Measurements from ENCODE around the gene FLT4.

The FLT4 gene

DNA sequence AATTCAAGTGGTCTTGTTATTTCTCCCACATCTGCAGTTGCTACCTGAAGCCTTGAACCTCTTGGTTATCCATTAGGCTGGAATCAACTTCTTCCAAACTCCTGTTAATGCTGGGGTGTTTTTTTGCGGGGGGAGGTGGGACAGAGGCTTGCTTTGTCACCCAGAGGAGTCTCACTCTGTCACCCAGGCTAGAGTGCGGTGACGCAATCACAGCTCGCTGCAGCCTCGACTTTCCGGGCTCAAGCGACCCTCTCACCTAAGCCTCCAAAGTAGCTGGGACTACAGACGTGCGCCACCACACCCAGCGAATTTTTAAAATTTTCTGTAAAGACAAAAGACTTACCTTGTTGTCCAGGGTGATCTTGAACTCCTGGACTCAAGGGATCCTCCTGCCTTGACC, 62.5 kb downstream of the FLT4 start:
- DNase-seq = no peak

DNA sequence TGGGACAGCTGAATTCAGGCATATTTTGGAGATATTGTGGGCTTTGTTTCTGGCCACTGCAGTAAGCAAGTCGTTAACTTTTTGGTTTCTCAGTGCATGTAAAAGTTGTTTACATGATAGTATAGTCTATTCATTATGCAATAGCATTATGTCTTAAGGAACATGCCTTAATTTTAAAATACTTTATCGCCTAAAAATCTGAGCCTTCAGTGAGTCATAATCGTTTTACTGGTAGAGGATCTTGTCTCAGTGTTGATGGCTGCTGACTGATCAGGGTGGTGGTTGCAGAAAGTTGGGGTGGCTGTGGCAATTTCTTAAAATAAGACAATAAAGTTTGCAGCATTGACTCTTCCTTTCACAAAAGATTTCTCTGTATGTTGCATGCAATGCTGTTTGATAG, 63.2 kb downstream of the FLT4 start:
- DNase-seq = no peak

DNA sequence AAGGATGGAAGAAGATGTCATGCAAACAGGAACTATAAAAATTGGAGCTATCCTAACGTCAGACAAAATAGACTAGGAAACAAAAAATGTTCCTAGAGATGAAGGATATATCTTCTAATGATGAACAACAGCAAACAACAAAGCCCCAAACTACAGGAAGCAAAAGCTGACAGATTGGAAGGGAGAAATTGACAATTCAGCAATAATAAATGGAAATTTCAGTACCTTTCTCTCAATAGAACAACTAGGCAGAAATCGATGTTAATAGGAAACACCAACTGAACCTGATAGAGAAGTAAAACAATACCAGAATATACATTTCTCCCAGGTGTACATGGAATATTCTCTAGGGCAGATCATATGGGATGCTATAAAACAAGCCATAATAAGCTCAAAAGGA, 65.7 kb downstream of the FLT4 start:
- DNase-seq = no peak

DNA sequence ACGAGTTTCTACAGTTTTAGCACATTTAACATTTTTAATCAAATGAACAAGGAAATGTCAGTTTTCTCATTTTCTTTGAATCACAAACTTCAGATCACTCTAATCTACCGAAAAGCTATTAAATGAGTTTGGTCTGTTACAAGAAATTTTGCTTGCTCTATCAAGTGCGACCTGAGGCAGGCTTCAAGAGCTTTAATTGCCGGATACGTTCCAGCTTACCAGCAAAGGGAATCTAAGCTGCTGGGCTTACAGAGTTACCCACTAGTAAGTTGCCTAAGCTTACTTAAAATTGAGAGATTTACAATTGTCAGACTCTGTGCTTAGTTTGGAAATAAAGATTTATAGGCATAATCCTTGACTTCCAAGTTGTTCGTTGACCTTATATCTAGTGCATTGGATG, 68.7 kb downstream of the FLT4 start:
- DNase-seq = no peak

DNA sequence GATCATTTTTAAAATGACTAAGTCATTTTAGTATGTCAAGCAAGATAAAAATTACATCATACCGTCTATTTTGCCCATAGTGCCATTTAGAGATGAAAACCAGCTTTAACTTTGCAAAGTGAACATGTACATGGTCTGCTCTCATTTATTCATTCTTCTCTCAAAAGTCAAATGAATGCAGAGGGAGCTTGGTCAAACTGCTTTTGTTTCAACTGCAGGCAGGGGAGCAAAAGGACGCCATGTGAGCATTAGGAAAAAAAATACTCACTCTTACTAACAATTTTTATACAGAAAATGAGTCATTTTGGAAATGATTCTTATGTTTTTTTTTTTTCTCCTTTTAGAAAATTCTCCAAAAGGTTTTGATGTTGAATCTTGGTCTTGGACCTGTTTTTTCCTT, 73.8 kb downstream of the FLT4 start:
- DNase-seq = peak; percentile 24

DNA sequence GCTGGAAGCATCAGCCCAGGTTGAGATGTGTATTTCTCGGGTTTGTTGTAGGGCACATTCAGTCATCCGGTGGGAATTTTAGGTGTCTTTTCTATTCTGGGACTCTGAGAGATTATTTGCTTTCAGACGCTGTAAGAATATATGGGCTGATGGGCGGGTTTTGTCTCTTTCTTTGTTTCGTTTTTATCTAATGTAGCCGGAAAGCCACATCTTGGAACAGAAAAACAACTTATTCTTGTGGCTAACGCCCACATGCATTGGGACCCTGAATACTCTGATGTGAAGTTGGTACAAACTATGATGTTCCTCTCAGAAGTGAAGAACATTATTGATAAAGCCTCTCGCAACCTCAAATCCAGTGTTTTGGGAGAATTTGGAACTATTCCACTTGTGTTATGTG, 80.5 kb downstream of the FLT4 start:
- DNase-seq = no peak

DNA sequence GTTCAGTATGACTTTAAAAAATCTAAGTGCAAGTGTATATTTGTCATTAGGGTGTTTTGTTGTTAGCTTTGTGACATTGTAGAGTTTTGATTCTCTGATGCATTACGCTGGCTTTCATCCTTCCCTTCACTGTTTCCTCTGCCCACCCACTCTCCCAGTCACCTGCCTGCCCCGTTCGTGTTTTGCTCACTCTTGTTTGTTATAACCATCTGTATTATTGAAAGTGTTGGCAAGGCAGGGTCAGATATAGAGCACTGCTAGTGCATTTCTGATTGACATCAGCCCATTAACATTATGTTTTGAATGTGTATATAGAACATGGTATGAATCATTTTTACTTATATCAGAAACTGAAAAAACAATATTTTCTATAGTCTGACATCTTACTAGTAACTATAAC, 85.4 kb downstream of the FLT4 start:
- peak; percentile 38 for DNase-seq

DNA sequence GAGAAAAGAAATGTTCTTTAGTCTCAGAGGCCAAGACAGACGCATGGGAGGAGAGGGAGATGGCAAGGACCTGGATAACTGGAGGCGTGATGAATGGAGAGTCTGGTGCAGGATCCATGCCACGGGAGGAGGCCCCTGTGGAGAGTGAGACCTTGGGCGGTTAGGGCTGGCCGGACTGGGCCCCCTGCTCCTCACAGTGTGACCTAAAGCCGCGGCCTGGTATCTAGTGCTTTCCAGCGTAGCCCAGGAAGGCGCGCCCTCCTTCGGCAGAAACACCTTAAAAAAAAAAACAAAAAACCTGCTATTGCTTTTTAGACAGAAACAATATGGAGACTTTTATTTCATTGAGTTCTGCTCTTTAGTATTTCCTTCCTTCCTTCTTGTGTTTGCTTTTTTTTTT, 91.2 kb downstream of the FLT4 start:
- DNase-seq = no peak

DNA sequence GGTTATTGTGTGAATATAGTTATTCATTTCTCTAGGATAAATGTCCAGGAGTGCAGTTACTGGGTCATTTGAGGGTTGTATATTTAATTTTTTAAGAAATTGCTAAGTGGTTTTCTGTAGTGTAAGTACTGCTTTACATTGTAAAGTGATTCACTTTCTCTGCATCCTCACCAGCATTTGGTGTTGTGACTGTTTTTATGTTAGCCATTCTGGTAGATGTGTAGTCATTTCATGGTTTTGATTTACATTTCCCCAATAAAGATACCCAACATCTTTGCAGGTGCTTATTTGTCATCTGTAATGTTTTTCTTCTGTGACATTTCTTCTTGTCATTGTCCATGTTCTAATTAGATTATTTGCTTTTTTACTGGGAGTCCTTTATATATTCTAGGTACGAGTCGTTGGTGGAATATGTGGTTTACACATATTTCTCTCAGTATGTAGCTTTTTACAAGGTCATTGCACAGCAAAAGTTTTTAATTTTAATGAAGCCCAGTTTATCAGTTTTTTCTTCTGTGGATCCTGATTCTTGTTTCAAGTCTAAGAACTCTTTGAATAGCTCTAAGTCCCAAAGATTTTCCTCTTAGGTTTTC, 92.1 kb downstream of the FLT4 start:
- DNase-seq = peak; percentile 58

DNA sequence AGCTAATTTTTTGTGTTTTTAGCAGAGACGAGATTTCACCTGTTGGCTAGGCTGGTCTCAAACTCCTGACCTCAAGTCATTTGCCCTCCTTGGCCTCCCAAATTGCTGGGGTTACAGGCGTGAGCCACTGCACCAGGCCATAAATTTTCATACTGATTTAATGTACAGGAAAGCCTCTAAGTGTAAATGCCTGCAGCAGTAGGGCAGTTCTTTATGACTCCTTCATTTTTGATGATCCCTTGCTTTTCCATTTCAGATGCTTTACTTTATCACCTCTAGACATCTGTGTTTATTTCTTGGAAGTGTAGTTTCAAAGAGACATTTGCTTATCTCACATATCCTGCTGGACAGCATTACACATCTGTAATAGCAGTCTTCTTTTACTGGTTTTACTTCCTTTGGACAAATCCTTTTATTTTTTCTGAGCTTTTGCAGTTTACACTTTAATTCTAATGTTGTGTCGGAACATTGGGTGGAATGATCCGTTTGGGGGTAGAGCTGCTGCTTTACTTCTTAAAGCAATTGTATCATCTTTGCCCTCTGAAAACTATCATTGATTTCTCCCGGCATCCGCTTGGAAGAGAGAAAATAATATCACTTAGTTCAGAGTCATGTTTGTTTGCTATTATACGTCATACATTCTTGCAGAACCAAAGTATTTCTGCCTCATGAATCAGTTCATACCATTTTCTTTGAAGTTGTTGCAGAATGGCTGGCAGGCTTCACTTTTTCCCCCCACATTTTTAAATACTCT, 94.1 kb downstream of the FLT4 start:
- no peak for DNase-seq

DNA sequence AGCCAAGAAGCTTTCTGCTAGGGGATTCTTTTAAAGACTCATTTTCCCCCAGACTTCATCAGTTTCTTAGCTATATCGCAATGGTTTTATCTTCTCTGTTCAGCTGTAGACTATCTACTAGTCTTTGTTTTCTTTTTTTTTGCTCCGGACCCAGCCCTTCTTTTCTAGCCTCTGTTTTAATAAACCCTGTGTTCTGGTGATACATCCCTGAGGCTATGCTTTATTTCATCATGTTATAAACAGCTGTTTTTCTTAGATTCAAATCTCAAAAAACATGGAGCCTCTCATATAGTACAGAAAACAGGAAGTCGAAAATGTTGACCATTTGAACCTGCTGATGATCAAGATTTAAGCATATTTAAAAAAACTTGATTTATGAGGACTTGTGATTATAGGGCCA, 95.9 kb downstream of the FLT4 start:
- DNase-seq = no peak
